ENCODE results near the gene ELOVL1. TPM values are rescaled to one million over a fixed set of nuclear protein-coding genes. Genes with fewer than 3 reads are reported as not detected.

Gene ELOVL1
- total and polyA plus RNA-seq, 12 donors, result 24.9 to 242 (median 67.2) TPM

GRCh38 chr1:43359696-43360095 is 8.1 kb downstream of the ELOVL1 start:
- H3K4me3 ChIP-seq, result no peak overlapping the region
- H3K9me3 ChIP-seq (replicated peaks in 1 of 3), result no peaks in the 10 kb centered on the region
- intact Hi-C loops (cut with DNase I), result loop anchor here in 1 of 2 donors (5.0 kb wide), 1 partner anchor 122 kb away; no protein-coding TSS in a partner anchor
- DNase-seq, result no peak
- no peak overlapping the region for H3K27ac ChIP-seq
- H3K27me3 ChIP-seq, result no peaks in the 10 kb centered on the region
- H3K36me3 ChIP-seq (replicated peaks in 1 of 2), result peaks cover 0 to 35% of the 10 kb centered on the region in 2 donors
- WGBS, 4 donors, result 42 to 44% (median 44%) methylated on average over 11 of the region's 11 CpGs
- H3K4me1 ChIP-seq (replicated peaks in 1 of 2), result peaks cover 5 to 18% of the 10 kb centered on the region in 2 donors
- no peak for TF ChIP-seq POLR2A (IDR thresholded peaks at IDR 0.05)
- TF ChIP-seq, protein P1, sequence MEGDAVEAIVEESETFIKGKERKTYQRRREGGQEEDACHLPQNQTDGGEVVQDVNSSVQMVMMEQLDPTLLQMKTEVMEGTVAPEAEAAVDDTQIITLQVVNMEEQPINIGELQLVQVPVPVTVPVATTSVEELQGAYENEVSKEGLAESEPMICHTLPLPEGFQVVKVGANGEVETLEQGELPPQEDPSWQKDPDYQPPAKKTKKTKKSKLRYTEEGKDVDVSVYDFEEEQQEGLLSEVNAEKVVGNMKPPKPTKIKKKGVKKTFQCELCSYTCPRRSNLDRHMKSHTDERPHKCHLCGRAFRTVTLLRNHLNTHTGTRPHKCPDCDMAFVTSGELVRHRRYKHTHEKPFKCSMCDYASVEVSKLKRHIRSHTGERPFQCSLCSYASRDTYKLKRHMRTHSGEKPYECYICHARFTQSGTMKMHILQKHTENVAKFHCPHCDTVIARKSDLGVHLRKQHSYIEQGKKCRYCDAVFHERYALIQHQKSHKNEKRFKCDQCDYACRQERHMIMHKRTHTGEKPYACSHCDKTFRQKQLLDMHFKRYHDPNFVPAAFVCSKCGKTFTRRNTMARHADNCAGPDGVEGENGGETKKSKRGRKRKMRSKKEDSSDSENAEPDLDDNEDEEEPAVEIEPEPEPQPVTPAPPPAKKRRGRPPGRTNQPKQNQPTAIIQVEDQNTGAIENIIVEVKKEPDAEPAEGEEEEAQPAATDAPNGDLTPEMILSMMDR (IDR thresholded peaks at IDR 0.05), result no peak

DNA sequence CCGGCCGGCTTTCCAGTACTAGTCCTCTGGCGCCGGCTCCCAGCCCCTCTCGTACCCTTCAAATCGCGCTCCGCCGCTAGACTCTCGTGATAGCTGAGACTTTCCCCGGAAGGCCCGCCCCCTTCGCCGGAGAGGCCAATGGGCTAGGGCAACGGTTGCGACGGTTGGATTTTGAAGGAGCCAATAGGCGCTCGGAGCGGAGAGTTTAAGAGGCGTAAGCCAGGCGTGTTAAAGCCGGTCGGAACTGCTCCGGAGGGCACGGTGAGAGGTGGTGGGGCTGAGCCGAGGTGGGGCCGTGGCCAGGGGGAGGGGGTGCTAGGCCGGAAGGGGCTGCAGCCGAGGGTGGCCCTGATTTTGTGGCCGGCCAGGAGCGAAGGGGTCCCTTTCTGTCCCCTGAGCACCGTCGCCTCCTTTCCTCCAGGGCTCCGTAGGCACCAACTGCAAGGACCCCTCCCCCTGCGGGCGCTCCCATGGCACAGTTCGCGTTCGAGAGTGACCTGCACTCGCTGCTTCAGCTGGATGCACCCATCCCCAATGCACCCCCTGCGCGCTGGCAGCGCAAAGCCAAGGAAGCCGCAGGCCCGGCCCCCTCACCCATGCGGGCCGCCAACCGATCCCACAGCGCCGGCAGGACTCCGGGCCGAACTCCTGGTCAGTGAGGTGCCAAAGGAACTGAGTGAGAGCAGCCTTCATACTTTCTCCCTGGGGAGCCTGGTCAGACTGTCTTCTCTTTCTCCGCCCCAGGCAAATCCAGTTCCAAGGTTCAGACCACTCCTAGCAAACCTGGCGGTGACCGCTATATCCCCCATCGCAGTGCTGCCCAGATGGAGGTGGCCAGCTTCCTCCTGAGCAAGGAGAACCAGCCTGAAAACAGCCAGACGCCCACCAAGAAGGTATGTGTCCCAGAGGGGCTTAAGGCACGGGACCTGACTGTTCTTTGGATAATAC is 8.8 kb downstream of the ELOVL1 start, which contains the start of gene CDC20:
Gene CDC20 (plus strand): TSS at position 236 of the 948 bp plus-strand sequence. CDS start 235 bp downstream, at position 471.
- intact Hi-C loops (cut with DNase I), result loop anchor here in 1 of 2 donors (5.0 kb wide), 1 partner anchor 122 kb away; no protein-coding TSS in a partner anchor
- WGBS, 4 donors, result 0 to 4% (median 3%) methylated on average over 19 to 59 of the region's 59 CpGs
- no peaks in the 10 kb centered on the region for H3K27me3 ChIP-seq

GRCh38 chr1:43358121-43358745 is 9.6 kb downstream of the ELOVL1 start:
- peak in 4 of 7 donors; percentile 27 to 59 (median 37) for DNase-seq
- H3K27me3 ChIP-seq, result no peaks in the 10 kb centered on the region
- peaks cover 5 to 18% of the 10 kb centered on the region in 2 donors for H3K4me1 ChIP-seq (replicated peaks in 1 of 2)
- TF ChIP-seq POLR2A (IDR thresholded peaks at IDR 0.05), result peak in 1 of 2 donors; percentile 72
- TF ChIP-seq, protein P1 (IDR thresholded peaks at IDR 0.05), result peak in 5 of 6 experiments; percentile 25 to 51 (median 39)
- H3K36me3 ChIP-seq (replicated peaks in 1 of 2), result peaks cover 0 to 21% of the 10 kb centered on the region in 2 donors
- intact Hi-C loops (cut with DNase I), result loop anchor here in 1 of 2 donors (5.0 kb wide), 1 partner anchor 121 kb away; no protein-coding TSS in a partner anchor
- 0% methylated on average over 22 to 33 of the region's 33 CpGs for WGBS, 4 donors
- peak overlapping the region; percentile 27 to 80 (median 65) for H3K4me3 ChIP-seq
- H3K27ac ChIP-seq, result peak overlapping the region in 4 of 5 donors; percentile 81 to 91 (median 84)
- H3K9me3 ChIP-seq (replicated peaks in 1 of 3), result no peaks in the 10 kb centered on the region

More for the DNA sequence above, 8.8 kb downstream of the ELOVL1 start, which contains the start of gene CDC20:
- peaks cover 5 to 18% of the 10 kb centered on the region in 2 donors for H3K4me1 ChIP-seq (replicated peaks in 1 of 2)
- no peaks in the 10 kb centered on the region for H3K9me3 ChIP-seq (replicated peaks in 1 of 3)
- H3K27ac ChIP-seq, result peak within 1 kb of the TSS in 4 of 5 donors; percentile 81 to 91 (median 84)
- peak within 1 kb of the TSS; percentile 27 to 80 (median 65) for H3K4me3 ChIP-seq
- peaks cover 0 to 29% of the 10 kb centered on the region in 2 donors for H3K36me3 ChIP-seq (replicated peaks in 1 of 2)
- TF ChIP-seq POLR2A (IDR thresholded peaks at IDR 0.05), result no peak
- TF ChIP-seq, protein P1 (IDR thresholded peaks at IDR 0.05), result no peak
- peak; percentile 98 to 99 (median 99) for DNase-seq
